Spleen (tissue), 7 donors: Measurements from ENCODE around the gene MDH1B.

Experiments used
- POLR2A ChIP-seq, 3 donors: fragments of 450-650 bp; IDR thresholded peaks; one replicate each; pipeline ENCODE4 v1.5.1; 2017; ENCODE audit warnings: antibody characterized with exemption in 3 of 3, mild to moderate bottlenecking in 1 of 3
- POLR2AphosphoS5 ChIP-seq, 3 donors: sonication (generic); formaldehyde crosslinking; IDR thresholded peaks; one replicate each; pipeline ENCODE4 v1.5.1; 2017; ENCODE audit warnings: antibody characterized with exemption in 3 of 3
- TF ChIP-seq, protein P1 (sequence below), 11 experiments: fragments of 200-600 bp in 7 of 11; fragments of 450-650 bp in 4 of 11; sonication (generic) in 4 of 11; IDR thresholded peaks in 8 of 11; conservative IDR thresholded peaks in 3 of 11; 1 replicate in 7 of 11; 2 replicates in 4 of 11; pipeline versions ENCODE4 v1.4.0 to v1.8.0; 2016 to 2021; ENCODE audit warnings: antibody characterized with exemption in 11 of 11, inconsistent platforms in 4 of 11, mild to moderate bottlenecking in 1 of 11
- donor health status: DM: no; HTN: no; CAD: no; lungs with moderate emphysema.
- donor health status: DM: no; HTN: no; CAD: no.
- donor health status: DM: no; HTN: no; CAD: no.

DNA sequence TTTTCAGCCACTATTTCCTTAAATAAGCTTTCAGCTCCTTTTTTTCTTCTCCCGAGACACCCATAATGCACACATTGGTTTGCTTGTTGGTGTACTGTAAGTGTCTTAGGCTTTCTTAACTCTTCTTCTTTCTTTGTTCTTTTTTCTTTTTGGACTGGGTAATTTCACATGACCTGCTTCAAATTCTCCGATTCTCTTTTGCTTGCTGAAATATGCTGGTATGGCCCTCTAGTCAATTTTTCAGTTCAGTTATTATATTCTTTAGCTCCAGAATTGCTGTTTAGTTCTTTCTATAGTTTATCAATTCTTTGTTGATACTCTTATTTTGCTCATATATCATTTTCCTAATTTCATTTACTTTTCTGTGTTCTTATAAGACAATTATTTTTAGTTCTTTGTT, 15.5 kb upstream of the MDH1B start:
- TF ChIP-seq POLR2A (IDR thresholded peaks at IDR 0.05) (no peak), POLR2AphosphoS5 (IDR thresholded peaks at IDR 0.05) (no peak)
- TF ChIP-seq, protein P1, sequence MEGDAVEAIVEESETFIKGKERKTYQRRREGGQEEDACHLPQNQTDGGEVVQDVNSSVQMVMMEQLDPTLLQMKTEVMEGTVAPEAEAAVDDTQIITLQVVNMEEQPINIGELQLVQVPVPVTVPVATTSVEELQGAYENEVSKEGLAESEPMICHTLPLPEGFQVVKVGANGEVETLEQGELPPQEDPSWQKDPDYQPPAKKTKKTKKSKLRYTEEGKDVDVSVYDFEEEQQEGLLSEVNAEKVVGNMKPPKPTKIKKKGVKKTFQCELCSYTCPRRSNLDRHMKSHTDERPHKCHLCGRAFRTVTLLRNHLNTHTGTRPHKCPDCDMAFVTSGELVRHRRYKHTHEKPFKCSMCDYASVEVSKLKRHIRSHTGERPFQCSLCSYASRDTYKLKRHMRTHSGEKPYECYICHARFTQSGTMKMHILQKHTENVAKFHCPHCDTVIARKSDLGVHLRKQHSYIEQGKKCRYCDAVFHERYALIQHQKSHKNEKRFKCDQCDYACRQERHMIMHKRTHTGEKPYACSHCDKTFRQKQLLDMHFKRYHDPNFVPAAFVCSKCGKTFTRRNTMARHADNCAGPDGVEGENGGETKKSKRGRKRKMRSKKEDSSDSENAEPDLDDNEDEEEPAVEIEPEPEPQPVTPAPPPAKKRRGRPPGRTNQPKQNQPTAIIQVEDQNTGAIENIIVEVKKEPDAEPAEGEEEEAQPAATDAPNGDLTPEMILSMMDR (IDR thresholded peaks at IDR 0.05 in 8 of 11, conservative IDR thresholded peaks at IDR 0.05 in 3 of 11), result no peak
